Transverse colon (tissue), 4 donors: ENCODE results near the gene CHMP1A. TPM values are rescaled to one million over a fixed set of nuclear protein-coding genes. Genes with fewer than 3 reads are reported as not detected.
A peak's percentile ranks its signal among the peaks of the same experiment; 100 is the strongest.
"Not testable (repeated sequence)": the region's sequence is repeated elsewhere in the genome, so short reads cannot be mapped to it uniquely, and the experiment has no call there.

Experiments
- DNase-seq: peaks from one replicate; pipeline ENCODE4 v3.0.0-alpha.2; 2019
- H3K27ac ChIP-seq, 4 donors: fragments of 200-600 bp; sonication (generic); 2 replicates each; pipeline ENCODE4 v1.5.1; 2016 to 2018; ENCODE audit warnings: inconsistent platforms in 4 of 4
- H3K27me3 ChIP-seq: fragments of 200-600 bp; sonication (generic); 2 replicates; pipeline ENCODE4 v1.5.1; 2017; ENCODE audit warnings: inconsistent platforms
- H3K36me3 ChIP-seq, 4 donors: fragments of 200-600 bp; sonication (generic); 2 replicates each; pipeline ENCODE4 v1.5.1; 2017 to 2019; ENCODE audit warnings: inconsistent platforms in 4 of 4
- H3K4me1 ChIP-seq, 4 donors: fragments of 200-600 bp; sonication (generic); 2 replicates each; pipeline ENCODE4 v1.5.1; 2017 to 2020; ENCODE audit warnings: inconsistent platforms in 4 of 4
- H3K4me3 ChIP-seq, 4 donors: fragments of 200-600 bp; sonication (generic); 1 replicate in 1 of 4; 2 replicates in 3 of 4; pipeline versions ENCODE4 v1.5.1 to v1.6.1; 2017 to 2019; ENCODE audit warnings: inconsistent platforms in 4 of 4
- H3K9me3 ChIP-seq, 2 donors: fragments of 200-600 bp; sonication (generic); 2 replicates each; pipeline ENCODE4 v1.5.1; 2017 to 2019; ENCODE audit warnings: inconsistent platforms in 2 of 2
- CTCF ChIP-seq, 5 experiments: fragments of 200-600 bp in 3 of 5; fragments of 450-650 bp in 2 of 5; sonication (generic) in 3 of 5; IDR thresholded peaks; 1 replicate in 2 of 5; 2 replicates in 3 of 5; pipeline ENCODE4 v1.5.1; 2016 to 2017; ENCODE audit warnings: antibody characterized with exemption in 5 of 5, inconsistent platforms in 3 of 5, mild to moderate bottlenecking in 2 of 5, moderate library complexity in 1 of 5
- EP300 ChIP-seq: sonication (generic); formaldehyde crosslinking; IDR thresholded peaks from one replicate; pipeline ENCODE4 v1.6.1; 2017; ENCODE audit warnings: antibody characterized with exemption, low read depth
- POLR2A ChIP-seq: fragments of 450-650 bp; IDR thresholded peaks from one replicate; pipeline ENCODE4 v1.6.1; 2016; ENCODE audit warnings: antibody characterized with exemption, mild to moderate bottlenecking, moderate library complexity
- POLR2AphosphoS5 ChIP-seq, 3 donors: sonication (generic); formaldehyde crosslinking; IDR thresholded peaks; one replicate each; pipeline ENCODE4 v1.6.1; 2016; ENCODE audit warnings: antibody characterized with exemption in 3 of 3
- WGBS, 2 donors: methylation state at CpG; one replicate each; pipeline ENCODE4 v1.1.5; 2018; ENCODE audit warnings: low coverage in 1 of 2; 5-methylcytosine and 5-hydroxymethylcytosine counted together
- in situ Hi-C, 4 donors: fragments of 200-750 bp; cut with MboI; loops; one replicate each; pipeline versions ENCODE4 v1.15.0 to v1.15.1; 2017; ENCODE audit warnings: low sequenced_read_pairs in 3 of 4, low pct_ligation_motif_present in 1 of 4, low pct_unique_long_range_greater_than_20kb in 1 of 4
- intact Hi-C: fragments of 100-400 bp; cut with DNase I; formaldehyde crosslinking; loops from one replicate; pipeline ENCODE4 v1.15.1; 2023; ENCODE audit warnings: low total_unique reads
- total RNA-seq, 4 donors: library from RNA; depleted of rRNA; stranded (reverse); fragments of >200 nt; gene quantifications; one replicate each; pipeline ENCODE4 v1.1.0, GENCODE V29; 2016

CHMP1A gene
- total RNA-seq, 4 donors from 2014 or later, result 131 to 184 (median 144) TPM

- TF ChIP-seq CTCF (IDR thresholded peaks at IDR 0.05), result peak in 2 of 5 experiments; percentile 12 to 26
- H3K27ac ChIP-seq, H3K27me3 ChIP-seq, in situ Hi-C loops, intact Hi-C loops, H3K4me1 ChIP-seq, H3K4me3 ChIP-seq, H3K9me3 ChIP-seq, H3K36me3 ChIP-seq: not testable (repeated sequence)
- DNase-seq, result peak; percentile 29
- 41 to 80% methylated on average over 3 to 7 of the region's 7 CpGs for WGBS, 2 donors
Measured at GRCh38 chr16:89667000-89667399, 9.5 kb upstream of the CHMP1A start.

- WGBS, 2 donors, result 71 to 100% methylated on average over 3 to 11 of the region's 11 CpGs
- in situ Hi-C loops, result not testable (repeated sequence)
Measured at GRCh38 chr16:89664238-89664637, 6.7 kb upstream of the CHMP1A start.

GRCh38 chr16:89661215-89661614 lies 3.7 kb upstream of the CHMP1A start:
- no peaks in the 10 kb centered on the region for H3K36me3 ChIP-seq
- TF ChIP-seq EP300, result no peak
- TF ChIP-seq CTCF (IDR thresholded peaks at IDR 0.05), result no peak
- TF ChIP-seq POLR2AphosphoS5 (IDR thresholded peaks at IDR 0.05), result no peak
- TF ChIP-seq POLR2A, result no peak
- in situ Hi-C loops, result no loop called here
- H3K4me1 ChIP-seq, result peaks cover 13 to 24% (median 20%) of the 10 kb centered on the region in 4 donors
- no peaks in the 10 kb centered on the region for H3K9me3 ChIP-seq
- intact Hi-C loops, result no loop called here
- no peak overlapping the region for H3K4me3 ChIP-seq
- no peak overlapping the region for H3K27ac ChIP-seq
- no peaks in the 10 kb centered on the region for H3K27me3 ChIP-seq
- DNase-seq, result no peak
- 95 to 96% methylated on average over 4 to 9 of the region's 9 CpGs for WGBS, 2 donors

More at GRCh38 chr16:89664238-89664637, 6.7 kb upstream of the CHMP1A start:
- H3K36me3 ChIP-seq, H3K27ac ChIP-seq, H3K4me3 ChIP-seq, H3K27me3 ChIP-seq, DNase-seq, H3K9me3 ChIP-seq, intact Hi-C loops, H3K4me1 ChIP-seq: not testable (repeated sequence)

GRCh38 chr16:89660146-89660545 lies 2.6 kb upstream of the CHMP1A start:
- H3K4me1 ChIP-seq, result peaks cover 13 to 35% (median 21%) of the 10 kb centered on the region in 4 donors
- H3K9me3 ChIP-seq, result no peaks in the 10 kb centered on the region
- H3K27ac ChIP-seq, result no peak overlapping the region
- H3K27me3 ChIP-seq, result no peaks in the 10 kb centered on the region
- WGBS, 2 donors, result 79 to 93% methylated on average over 2 to 7 of the region's 7 CpGs
- no peaks in the 10 kb centered on the region for H3K36me3 ChIP-seq
- in situ Hi-C loops, result no loop called here
- H3K4me3 ChIP-seq, result no peak overlapping the region
- TF ChIP-seq POLR2AphosphoS5 (IDR thresholded peaks at IDR 0.05) (no peak), CTCF (IDR thresholded peaks at IDR 0.05) (no peak), POLR2A (no peak), EP300 (no peak)
- DNase-seq, result no peak
- intact Hi-C loops, result no loop called here

GRCh38 chr16:89658221-89658879 lies 842 bp upstream of the CHMP1A start:
- Histone ChIP-seq H3K4me3 (peak overlapping the region; percentile 88 to 95 (median 94)), H3K27me3 (no peaks in the 10 kb centered on the region), H3K27ac (peak overlapping the region; percentile 79 to 93 (median 90)), H3K36me3 (no peaks in the 10 kb centered on the region), H3K9me3 (no peaks in the 10 kb centered on the region), H3K4me1 (peaks cover 13 to 39% (median 21%) of the 10 kb centered on the region in 4 donors)
- intact Hi-C loops (no loop called here), in situ Hi-C loops (no loop called here)
- 12 to 17% methylated on average over 6 to 27 of the region's 27 CpGs for WGBS, 2 donors
- TF ChIP-seq POLR2AphosphoS5 (IDR thresholded peaks at IDR 0.05) (no peak), POLR2A (no peak)
- DNase-seq, result no peak
